Right renal pelvis (tissue), 4 donors: ENCODE measurements around the gene XPNPEP1. TPM values are rescaled to one million over a fixed set of nuclear protein-coding genes. Genes with fewer than 3 reads are reported as not detected.

Source experiments
- DNase-seq, 4 donors: peaks; one replicate each; pipeline ENCODE4 v3.0.0-alpha.2; 2013; ENCODE audit warnings: low read depth in 4 of 4, low spot score in 3 of 4, missing footprints in 1 of 4
- polyA plus RNA-seq, 4 donors: library from polyadenylated mRNA; unstranded; fragments of 120-200 nt; gene quantifications; one replicate each; pipeline ENCODE4 v1.2.1, GENCODE V29; 2013; ENCODE audit not compliant: insufficient read length in 4 of 4

The XPNPEP1 gene
- polyA plus RNA-seq, 4 donors = 78.8 to 81.9 (median 79.7) TPM

DNA sequence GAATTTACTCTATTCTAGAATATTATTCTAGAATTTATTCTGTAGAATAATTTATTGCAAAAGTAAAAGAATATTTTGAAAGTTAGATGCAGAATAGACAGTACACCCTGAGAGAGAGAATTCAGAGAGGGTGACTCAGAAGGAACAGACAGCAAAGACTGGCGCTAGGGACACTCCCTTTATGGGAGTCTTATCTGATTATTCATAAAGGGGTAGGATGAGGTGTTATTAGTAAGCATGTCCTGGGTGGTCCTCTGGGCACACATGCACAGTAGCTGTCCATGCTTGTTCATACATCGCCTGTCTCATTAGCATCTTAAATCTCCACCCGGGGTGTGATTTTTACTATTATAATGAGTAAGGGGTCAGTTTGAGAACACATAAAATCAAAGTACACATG, 100.1 kb downstream of the XPNPEP1 start:
- no peak for DNase-seq

DNA sequence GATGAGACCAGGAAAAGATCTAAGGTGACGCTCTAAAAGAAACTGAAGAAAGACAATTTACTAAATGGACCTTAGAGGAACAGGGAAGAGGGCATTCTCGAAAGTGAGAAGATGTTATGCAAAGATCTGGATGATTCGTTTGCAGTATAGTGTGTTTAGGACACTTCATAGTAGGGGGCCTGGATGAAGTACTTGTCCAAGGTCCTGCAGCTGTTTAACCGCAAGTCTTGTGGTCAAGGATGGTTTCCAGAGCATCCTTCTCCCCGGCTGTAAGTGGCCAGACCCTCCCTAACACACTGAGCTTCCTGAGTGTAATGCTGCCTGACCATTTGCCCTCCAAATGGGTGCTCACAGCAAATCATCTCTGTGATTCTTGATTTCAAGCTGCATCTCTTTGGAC, 101.6 kb downstream of the XPNPEP1 start:
- no peak for DNase-seq

DNA sequence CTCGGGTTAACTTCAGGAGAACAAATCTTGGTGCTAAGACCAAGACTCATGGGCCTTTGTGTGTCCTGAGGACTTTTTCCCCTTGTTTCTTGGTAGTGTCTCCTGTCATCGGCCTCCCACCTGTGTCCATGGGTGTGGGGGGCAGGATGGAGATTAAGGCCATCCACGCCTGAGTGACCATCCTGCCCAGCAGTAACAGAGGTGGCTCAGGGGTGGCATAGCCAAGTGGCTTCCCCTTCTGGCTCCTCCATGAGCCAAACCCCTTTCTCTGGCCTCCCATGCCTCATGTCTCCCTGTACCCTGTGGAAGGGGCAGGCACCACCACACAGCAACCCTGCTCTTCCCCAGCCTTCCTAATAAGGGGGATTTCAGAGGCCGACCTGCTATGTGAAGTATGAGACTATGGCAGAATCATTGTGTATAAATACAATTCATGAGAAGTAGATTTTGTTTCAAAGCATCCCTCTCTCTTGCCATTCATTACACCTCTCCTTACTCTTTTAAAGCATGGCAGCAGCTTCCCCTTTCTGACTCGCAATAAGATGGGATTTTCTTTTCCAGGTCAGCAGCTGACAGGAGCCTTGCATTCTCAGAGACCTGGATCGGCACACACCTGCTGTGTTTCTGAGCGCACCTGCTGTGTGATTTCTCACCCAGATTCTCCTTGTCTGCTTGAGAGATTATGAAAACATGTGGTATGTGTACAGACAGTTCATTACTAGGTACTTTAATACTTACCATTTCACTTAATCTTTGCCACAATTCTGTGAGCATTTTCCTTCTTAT, 102.5 kb downstream of the XPNPEP1 start:
- no peak for DNase-seq

DNA sequence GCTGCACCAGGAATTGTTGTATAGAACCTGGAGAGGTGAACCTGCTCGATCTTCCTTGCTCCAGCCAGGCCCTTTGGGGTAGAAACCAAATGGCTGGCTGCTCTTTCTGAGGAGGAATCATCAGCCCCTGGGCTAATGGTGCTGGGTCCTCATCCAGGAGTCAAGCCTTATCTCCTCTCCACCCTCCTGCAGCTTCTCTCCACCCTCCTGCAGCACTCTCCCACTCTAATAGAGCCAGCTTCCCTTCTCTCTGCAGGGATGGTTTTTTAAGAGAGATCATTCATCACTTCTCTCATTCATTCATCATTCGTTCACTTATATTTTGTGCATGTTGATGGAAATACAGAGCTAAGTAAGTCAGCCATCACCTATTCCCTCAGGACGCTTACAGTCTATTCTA, 103.5 kb downstream of the XPNPEP1 start:
- no peak for DNase-seq

Other genes starting within 250 kb of the XPNPEP1 start
- gene ADD3, start 84.5 kb upstream of the XPNPEP1 start, polyA plus RNA-seq = 100 to 1,000 TPM; 227 to 291 (median 272) TPM